Measurements from ENCODE around the gene SHROOM3. TPM values are rescaled to one million over a fixed set of nuclear protein-coding genes. Genes with fewer than 3 reads are reported as not detected.
A peak's percentile ranks its signal among the peaks of the same experiment; 100 is the strongest.

SHROOM3 gene
- total RNA-seq, 1 experiment from 2014 or later, result 27.6 TPM

- H3K14ac ChIP-seq (ENCODE audit: insufficient read depth, low read length), result no peak overlapping the region
- H3K4ac ChIP-seq (ENCODE audit: low read depth, low read length), result no peak overlapping the region
- H3K9ac ChIP-seq (ENCODE audit: extremely low read depth, insufficient read length, low read length), result no peak overlapping the region
- no peak for DNase-seq
- no peaks in the 10 kb centered on the region for H3K9me3 ChIP-seq (ENCODE audit: control insufficient read depth, low read depth, low read length)
- H3T11ph ChIP-seq (ENCODE audit: low read length), result no peak overlapping the region
- 0 out of 2 replicates have a peak, but pooled peaks cover 2% of the 10 kb centered on the region for H3K4me1 ChIP-seq (ENCODE audit: insufficient read depth, low read length)
- no peaks in the 10 kb centered on the region for H4K20me1 ChIP-seq (ENCODE audit: control insufficient read depth, insufficient read depth, insufficient read length)
- H3K23ac ChIP-seq (ENCODE audit: insufficient read length, low read depth, low read length), result no peak overlapping the region
- no peak overlapping the region for H2BK12ac ChIP-seq (ENCODE audit: insufficient read length, low read depth, low read length)
- H3K4me2 ChIP-seq (ENCODE audit: insufficient read depth, insufficient read length, low read length), result no peak overlapping the region
- no peak overlapping the region for H2BK5ac ChIP-seq (ENCODE audit: insufficient read length, low read length)
- Mint-ChIP-seq H3K36me3 (ENCODE audit: insufficient read depth in 1 of 3, low read depth in 3 of 3) (peaks cover 19 to 58% (median 55%) of the 10 kb centered on the region in 3 experiments), H3K4me3 (no peak overlapping the region), H3K9me3 (no peaks in the 10 kb centered on the region), H3K4me1 (peaks cover 6 to 7% of the 10 kb centered on the region in 2 experiments), H3K27me3 (ENCODE audit: low read depth) (no peaks in the 10 kb centered on the region), H3K27ac (peak overlapping the region in 1 of 3 experiments; percentile 55; a peak in 1 of 7 replicates)
- no peak overlapping the region for H3K18ac ChIP-seq (ENCODE audit: insufficient read length, low read depth, low read length)
- no peak overlapping the region for H3K56ac ChIP-seq (ENCODE audit: insufficient read length, low read depth, low read length)
- no peak for TF ChIP-seq CTCF (conservative IDR thresholded peaks at IDR 0.05)
- H3K27ac ChIP-seq (ENCODE audit: insufficient read length, low read depth, low read length), result no peak overlapping the region
- no peak overlapping the region for H4K5ac ChIP-seq (ENCODE audit: insufficient read length, low read depth, low read length)
- H2BK120ac ChIP-seq (ENCODE audit: low read depth, low read length, poor library complexity, severe bottlenecking), result no peak overlapping the region
- H2AK5ac ChIP-seq (ENCODE audit: insufficient read length, low read length), result no peak overlapping the region
- H3K79me1 ChIP-seq (ENCODE audit: insufficient read depth, low read depth, low read length, poor library complexity, severe bottlenecking), result no peaks in the 10 kb centered on the region
- WGBS (ENCODE audit: extremely low coverage, insufficient read length, low lambda C conversion rate), result no CpG with 5 or more reads among the region's 14 CpGs
- no peak overlapping the region for H2AFZ ChIP-seq (ENCODE audit: low read length)
- no peaks in the 10 kb centered on the region for H3K27me3 ChIP-seq (ENCODE audit: insufficient read depth, low read length)
- no peaks in the 10 kb centered on the region for H3K23me2 ChIP-seq (ENCODE audit: insufficient read length, low read depth, low read length, poor library complexity, severe bottlenecking)
- no peak overlapping the region for H2BK15ac ChIP-seq (ENCODE audit: low read depth, low read length)
- no peak overlapping the region for H4K8ac ChIP-seq (replicated peaks; ENCODE audit: insufficient read length, low read depth, low read length)
- no peak overlapping the region for H2BK20ac ChIP-seq (ENCODE audit: low read depth, low read length, poor library complexity, severe bottlenecking)
- no peaks in the 10 kb centered on the region for H3K79me2 ChIP-seq (ENCODE audit: insufficient read depth, low read length)
- H4K91ac ChIP-seq (ENCODE audit: insufficient read length, low read depth, low read length), result no peak overlapping the region
These were observed 330.6 kb downstream of the SHROOM3 start for GRCh38 chr4:76765473-76766183.
